HepG2 (cell line): ENCODE measurements around the gene ELF2. TPM values are rescaled to one million over a fixed set of nuclear protein-coding genes. Genes with fewer than 3 reads are reported as not detected.
"Not testable (repeated sequence)": the region's sequence is repeated elsewhere in the genome, so short reads cannot be mapped to it uniquely, and the experiment has no call there.

Source experiments
- ATAC-seq: fragments of 200-7000 bp; cut with Tn5 transposase; 3 replicates; pipeline ENCODE4 v1.9.1; 2020; ENCODE audit warnings: mild to moderate bottlenecking, moderate library complexity
- BruUV-seq: library from RNA; stranded (reverse); fragments of 400-500 nt; replicated peaks from 2 replicates; lab custom pipeline; 2021; lab: Mats Ljungman, UMichigan
- CTCF ChIA-PET: fragments of 300-600 bp; formaldehyde crosslinking; extraction: SDS; loops from one replicate; lab custom pipeline; 2021; ENCODE audit warnings: low total read pairs, inconsistent platforms, low intra/inter-chr PET ratio; lab: Yijun Ruan, JAX
- POLR2A ChIA-PET: fragments of 350-600 bp; sonication (Branson Sonifier 250); formaldehyde crosslinking; loops from one replicate; lab custom pipeline; 2020; ENCODE audit warnings: antibody characterized with exemption, inconsistent platforms; lab: Yijun Ruan, JAX
- DNase-seq: peaks from one replicate; pipeline ENCODE4 v3.0.0-alpha.2; 2015; ENCODE audit warnings: low spot score
- FAIRE-seq: peaks from 3 replicates; lab custom pipeline; 2011; peaks lifted over from hg19 to GRCh38; lab: Jason Lieb, UNC
- H2AFZ ChIP-seq: one replicate; pipeline ENCODE4 v1.6.1; 2011; ENCODE audit warnings: low read length, inconsistent platforms
- H3K27ac ChIP-seq: fragments of 300-600 bp; 3 replicates; pipeline ENCODE4 v1.8.0; 2011; ENCODE audit warnings: mixed run types, mild to moderate bottlenecking, mixed read lengths, low read length, inconsistent platforms; ENCODE audit not compliant: insufficient read depth; ENCODE audit errors: extremely low read length
- H3K27me3 ChIP-seq, 2 experiments: fragments of 200-600 bp in 1 of 2; 2 replicates in 1 of 2; 3 replicates in 1 of 2; pipeline versions ENCODE4 v1.6.0 to v1.8.0; 2011; ENCODE audit warnings: low read length in 2 of 2, mild to moderate bottlenecking in 2 of 2, moderate library complexity in 2 of 2, inconsistent platforms in 1 of 2; ENCODE audit not compliant: insufficient read depth in 2 of 2, control insufficient read depth in 1 of 2
- H3K36me3 ChIP-seq, 2 experiments: fragments of 200-600 bp in 1 of 2; replicated peaks in 1 of 2; 2 replicates in 1 of 2; 3 replicates in 1 of 2; pipeline versions ENCODE4 v1.5.1 to v1.8.0; 2011; ENCODE audit warnings: low read length in 2 of 2, inconsistent platforms in 1 of 2; ENCODE audit not compliant: insufficient read depth in 2 of 2, control insufficient read depth in 1 of 2
- H3K4me1 ChIP-seq: 2 replicates; pipeline ENCODE4 v1.5.1; 2012; ENCODE audit warnings: low read length, inconsistent platforms; ENCODE audit not compliant: insufficient read depth
- H3K4me2 ChIP-seq: 2 replicates; pipeline ENCODE4 v1.6.0; 2011; ENCODE audit warnings: low read depth, low read length, inconsistent platforms
- H3K4me3 ChIP-seq, 3 experiments: fragments of 200-600 bp in 1 of 3; sonication (generic), shearing (Covaris generic) in 1 of 3; replicated peaks in 1 of 3; 2 replicates each; pipeline ENCODE4 v1.5.1; 2011 to 2016; ENCODE audit warnings: low read length in 3 of 3, inconsistent platforms in 2 of 3, low read depth in 2 of 3, mild to moderate bottlenecking in 2 of 3, control low read depth in 1 of 3, mixed read lengths in 1 of 3; ENCODE audit not compliant: insufficient read depth in 1 of 3
- H3K79me2 ChIP-seq: one replicate; pipeline ENCODE4 v1.6.1; 2011; ENCODE audit warnings: low read length, inconsistent platforms; ENCODE audit not compliant: insufficient read depth
- H3K9ac ChIP-seq: 2 replicates; pipeline ENCODE4 v1.6.0; 2011; ENCODE audit warnings: mild to moderate bottlenecking, low read depth, low read length, inconsistent platforms; ENCODE audit not compliant: insufficient read depth
- H3K9me3 ChIP-seq: 2 replicates; pipeline ENCODE4 v1.5.1; 2012; ENCODE audit warnings: mild to moderate bottlenecking, low read length
- H4K20me1 ChIP-seq: 2 replicates; pipeline ENCODE4 v1.6.0; 2011; ENCODE audit warnings: inconsistent platforms, mild to moderate bottlenecking, low read length, moderate library complexity; ENCODE audit not compliant: insufficient read depth
- BORCS8-MEF2B ChIP-seq: sonication (generic); formaldehyde crosslinking; IDR thresholded peaks from 2 replicates; pipeline ENCODE4 v1.8.0; 2022; ENCODE audit warnings: mild to moderate bottlenecking, missing genetic modification reagents
- ERF ChIP-seq: IDR thresholded peaks from 2 replicates; pipeline ENCODE4 v1.6.1; 2018; ENCODE audit warnings: missing biosample characterization, missing genetic modification reagents
- GPN1 ChIP-seq: sonication (generic); formaldehyde crosslinking; IDR thresholded peaks from 2 replicates; pipeline ENCODE4 v1.5.1; 2020; ENCODE audit warnings: missing genetic modification reagents, borderline replicate concordance
- IRF2 ChIP-seq: IDR thresholded peaks from 2 replicates; pipeline ENCODE4 v1.6.1; 2018; ENCODE audit warnings: missing genetic modification reagents, missing compliant biosample characterization
- MTF1 ChIP-seq: sonication (generic); formaldehyde crosslinking; IDR thresholded peaks from 2 replicates; pipeline ENCODE4 v1.5.0; 2020; ENCODE audit warnings: missing genetic modification reagents
- RAD21 ChIP-seq: fragments of 450-650 bp; formaldehyde crosslinking; IDR thresholded peaks from 2 replicates; pipeline ENCODE4 v1.5.0; 2020; ENCODE audit warnings: mild to moderate bottlenecking
- RBM22 ChIP-seq: fragments of 200-400 bp; formaldehyde crosslinking; optimal IDR thresholded peaks from 2 replicates; pipeline ENCODE3; 2017; ENCODE audit warnings: mild to moderate bottlenecking, low read length, moderate library complexity
- SRY ChIP-seq: sonication (generic); formaldehyde crosslinking; IDR thresholded peaks from 2 replicates; pipeline ENCODE4 v1.8.0; 2022; ENCODE audit warnings: mild to moderate bottlenecking, missing genetic modification reagents
- THAP11 ChIP-seq: IDR thresholded peaks from 2 replicates; pipeline ENCODE4 v1.6.1; 2016; ENCODE audit warnings: missing biosample characterization, missing genetic modification reagents
- ZNF235 ChIP-seq: sonication (generic); formaldehyde crosslinking; IDR thresholded peaks from 2 replicates; pipeline ENCODE4 v1.8.1; 2023; ENCODE audit warnings: mild to moderate bottlenecking, missing genetic modification reagents, borderline replicate concordance
- WGBS: methylation state at CpG from one replicate; pipeline ENCODE4 v1.1.6; 2017; ENCODE audit warnings: low lambda C conversion rate; 5-methylcytosine and 5-hydroxymethylcytosine counted together
- in situ Hi-C: cut with HindIII; loops from 2 replicates; pipeline ENCODE4 v1.10.0; 2017; ENCODE audit warnings: low pct_unique_long_range_greater_than_20kb; ENCODE audit not compliant: extremely low pct_ligation_motif_present
- intact Hi-C: fragments of 100-400 bp; cut with micrococcal nuclease; formaldehyde crosslinking; loops from one replicate; pipeline ENCODE4 v1.10.0; 2022; ENCODE audit not compliant: unreplicated experiment
- polyA plus RNA-seq, 8 experiments: library from polyadenylated mRNA; depleted of rRNA in 3 of 8; stranded (reverse) in 7 of 8; unstranded in 1 of 8; fragments of >200 nt; fragmentation: Illumina TruSeq in 4 of 8; extraction: Trizol in 4 of 8; gene quantifications; 2 replicates each; pipeline versions ENCODE4 v1.2.1 to v1.2.3, GENCODE V29; 2011 to 2016; ENCODE audit warnings: low read depth in 4 of 8, missing spikeins in 1 of 8, mixed read lengths in 1 of 8; ENCODE audit not compliant: insufficient read depth in 1 of 8
- total RNA-seq, 5 experiments: library from RNA; depleted of rRNA; stranded (reverse); fragments of >200 nt; fragmentation: Illumina TruSeq; extraction: Trizol; gene quantifications; 2 replicates each; pipeline ENCODE4 v1.2.3, GENCODE V29; 2016; ENCODE audit warnings: low read depth in 1 of 5
- TF ChIP-seq, protein P1 (sequence below): sonication (generic); formaldehyde crosslinking; IDR thresholded peaks from 2 replicates; pipeline ENCODE4 v1.4.0; 2020; ENCODE audit warnings: missing genetic modification reagents, borderline replicate concordance
- TF ChIP-seq, protein P2 (sequence below): IDR thresholded peaks from 2 replicates; pipeline ENCODE4 v1.6.1; 2016; ENCODE audit warnings: mild to moderate bottlenecking, missing biosample characterization, missing genetic modification reagents

Gene ELF2
- total and polyA plus RNA-seq, 2 of the 13 experiments (the other 11 are each of a cell fraction or from before 2014, with no cell fraction given), result 28.6 to 35.4 TPM

- TF ChIP-seq RAD21 (CRISPR knock-in tag), result peak; percentile 62
- TF ChIP-seq ZNF235 (CRISPR knock-in tag), result no peak
- TF ChIP-seq SRY (CRISPR knock-in tag), result no peak
- TF ChIP-seq GPN1 (CRISPR knock-in tag), result no peak
- TF ChIP-seq BORCS8-MEF2B (CRISPR knock-in tag), result no peak
- TF ChIP-seq ERF (CRISPR knock-in tag), result no peak
- TF ChIP-seq, protein P1, sequence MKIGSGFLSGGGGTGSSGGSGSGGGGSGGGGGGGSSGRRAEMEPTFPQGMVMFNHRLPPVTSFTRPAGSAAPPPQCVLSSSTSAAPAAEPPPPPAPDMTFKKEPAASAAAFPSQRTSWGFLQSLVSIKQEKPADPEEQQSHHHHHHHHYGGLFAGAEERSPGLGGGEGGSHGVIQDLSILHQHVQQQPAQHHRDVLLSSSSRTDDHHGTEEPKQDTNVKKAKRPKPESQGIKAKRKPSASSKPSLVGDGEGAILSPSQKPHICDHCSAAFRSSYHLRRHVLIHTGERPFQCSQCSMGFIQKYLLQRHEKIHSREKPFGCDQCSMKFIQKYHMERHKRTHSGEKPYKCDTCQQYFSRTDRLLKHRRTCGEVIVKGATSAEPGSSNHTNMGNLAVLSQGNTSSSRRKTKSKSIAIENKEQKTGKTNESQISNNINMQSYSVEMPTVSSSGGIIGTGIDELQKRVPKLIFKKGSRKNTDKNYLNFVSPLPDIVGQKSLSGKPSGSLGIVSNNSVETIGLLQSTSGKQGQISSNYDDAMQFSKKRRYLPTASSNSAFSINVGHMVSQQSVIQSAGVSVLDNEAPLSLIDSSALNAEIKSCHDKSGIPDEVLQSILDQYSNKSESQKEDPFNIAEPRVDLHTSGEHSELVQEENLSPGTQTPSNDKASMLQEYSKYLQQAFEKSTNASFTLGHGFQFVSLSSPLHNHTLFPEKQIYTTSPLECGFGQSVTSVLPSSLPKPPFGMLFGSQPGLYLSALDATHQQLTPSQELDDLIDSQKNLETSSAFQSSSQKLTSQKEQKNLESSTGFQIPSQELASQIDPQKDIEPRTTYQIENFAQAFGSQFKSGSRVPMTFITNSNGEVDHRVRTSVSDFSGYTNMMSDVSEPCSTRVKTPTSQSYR, result no peak
- 0 out of 2 replicates have a peak, but pooled peaks have one; percentile 23 for TF ChIP-seq THAP11
- no peak for TF ChIP-seq MTF1 (CRISPR knock-in tag)
- TF ChIP-seq IRF2, result 0 out of 2 replicates have a peak, but pooled peaks have one; percentile 22
- TF ChIP-seq, protein P2, sequence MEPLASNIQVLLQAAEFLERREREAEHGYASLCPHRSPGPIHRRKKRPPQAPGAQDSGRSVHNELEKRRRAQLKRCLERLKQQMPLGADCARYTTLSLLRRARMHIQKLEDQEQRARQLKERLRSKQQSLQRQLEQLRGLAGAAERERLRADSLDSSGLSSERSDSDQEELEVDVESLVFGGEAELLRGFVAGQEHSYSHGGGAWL (CRISPR knock-in tag), result no peak
- TF ChIP-seq RBM22, result peak; percentile 69
Measured at GRCh38 chr4:139030614-139031235, 146.3 kb downstream of the ELF2 start (continued).

- intact Hi-C loops (loop anchor here (2.0 to 10.0 kb wide), 5 partner anchors 52 to 505 kb away; partner anchors contain the start of gene ELF2), in situ Hi-C loops (loop anchor here (5.0 kb wide), 1 partner anchor 52 kb away; no protein-coding TSS in a partner anchor)
- H3K36me3 ChIP-seq, H3K4me1 ChIP-seq, H3K27me3 ChIP-seq, H3K9ac ChIP-seq, H2AFZ ChIP-seq, H3K4me3 ChIP-seq, H3K4me2 ChIP-seq, FAIRE-seq, H3K27ac ChIP-seq, H3K9me3 ChIP-seq, ATAC-seq, BruUV-seq, DNase-seq: not testable (repeated sequence)
- Histone ChIP-seq H3K79me2 (peaks cover 69% of the 10 kb centered on the region), H4K20me1 (peaks cover 12% of the 10 kb centered on the region)
- POLR2A ChIA-PET, result interaction anchor here (1.0 to 1.3 kb wide), 3 partner anchors 10 to 266 kb away, joined by 3 to 6 read pairs (median 5); no protein-coding TSS in a partner anchor
- WGBS, result 94% methylated on average over 2 of the region's 6 CpGs
- CTCF ChIA-PET, result interaction anchor here (0.7 to 1.7 kb wide), 6 partner anchors 69 to 622 kb away, joined by 3 to 5 read pairs (median 4); no protein-coding TSS in a partner anchor
Measured at GRCh38 chr4:139029866-139030363, 147.1 kb downstream of the ELF2 start.
